ENCODE data around the gene RAP1GAP. TPM values are rescaled to one million over a fixed set of nuclear protein-coding genes. Genes with fewer than 3 reads are reported as not detected.
"Not testable (repeated sequence)": the region's sequence is repeated elsewhere in the genome, so short reads cannot be mapped to it uniquely, and the experiment has no call there.

The RAP1GAP gene
- total RNA-seq, 2 donors from 2014 or later = 29.6 to 36.3 TPM

GRCh38 chr1:21631944-21632887 lies 36.9 kb downstream of the RAP1GAP start:
- peak; percentile 73 for DNase-seq
- TF ChIP-seq, protein P1, sequence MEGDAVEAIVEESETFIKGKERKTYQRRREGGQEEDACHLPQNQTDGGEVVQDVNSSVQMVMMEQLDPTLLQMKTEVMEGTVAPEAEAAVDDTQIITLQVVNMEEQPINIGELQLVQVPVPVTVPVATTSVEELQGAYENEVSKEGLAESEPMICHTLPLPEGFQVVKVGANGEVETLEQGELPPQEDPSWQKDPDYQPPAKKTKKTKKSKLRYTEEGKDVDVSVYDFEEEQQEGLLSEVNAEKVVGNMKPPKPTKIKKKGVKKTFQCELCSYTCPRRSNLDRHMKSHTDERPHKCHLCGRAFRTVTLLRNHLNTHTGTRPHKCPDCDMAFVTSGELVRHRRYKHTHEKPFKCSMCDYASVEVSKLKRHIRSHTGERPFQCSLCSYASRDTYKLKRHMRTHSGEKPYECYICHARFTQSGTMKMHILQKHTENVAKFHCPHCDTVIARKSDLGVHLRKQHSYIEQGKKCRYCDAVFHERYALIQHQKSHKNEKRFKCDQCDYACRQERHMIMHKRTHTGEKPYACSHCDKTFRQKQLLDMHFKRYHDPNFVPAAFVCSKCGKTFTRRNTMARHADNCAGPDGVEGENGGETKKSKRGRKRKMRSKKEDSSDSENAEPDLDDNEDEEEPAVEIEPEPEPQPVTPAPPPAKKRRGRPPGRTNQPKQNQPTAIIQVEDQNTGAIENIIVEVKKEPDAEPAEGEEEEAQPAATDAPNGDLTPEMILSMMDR (IDR thresholded peaks at IDR 0.05) = no peak
- Histone ChIP-seq H3K27ac (peak overlapping the region; percentile 40), H3K4me1 (no peaks in the 10 kb centered on the region), H3K4me3 (no peak overlapping the region), H3K9me3 (no peaks in the 10 kb centered on the region), H3K9ac (ENCODE audit: low read depth in 2 of 2, low read length in 2 of 2) (peak overlapping the region in 1 of 2 donors; percentile 51), H3K27me3 (no peaks in the 10 kb centered on the region), H3K36me3 (no peaks in the 10 kb centered on the region)
- intact Hi-C loops (cut with DNase I) = no loop called here

DNA sequence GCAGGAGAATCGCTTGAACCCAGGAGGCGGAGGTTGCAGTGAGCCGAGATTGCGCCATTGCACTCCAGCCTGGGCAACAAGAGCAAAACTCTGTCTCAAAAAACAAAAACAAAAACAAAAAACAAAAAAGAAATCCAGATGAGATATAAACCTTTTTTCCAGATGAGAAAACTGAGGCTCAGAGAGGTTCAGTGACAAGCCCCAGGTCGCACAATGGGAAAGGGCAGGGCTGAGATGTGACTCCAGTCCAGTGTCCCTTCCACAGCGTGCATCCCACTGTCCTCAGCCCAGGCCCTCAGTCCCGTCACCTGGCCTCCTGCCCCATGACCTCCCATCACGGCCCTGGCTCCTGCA lies 37.6 kb downstream of the RAP1GAP start:
- not testable (repeated sequence) for H3K27me3 ChIP-seq

GRCh38 chr1:21630571-21631343 lies 38.4 kb downstream of the RAP1GAP start:
- H3K4me3 ChIP-seq = no peak overlapping the region
- H3K27me3 ChIP-seq = no peaks in the 10 kb centered on the region
- DNase-seq = no peak

More for the DNA sequence above, 37.6 kb downstream of the RAP1GAP start:
- H3K4me3 ChIP-seq; H3K36me3 ChIP-seq; H3K27ac ChIP-seq; H3K4me1 ChIP-seq; H3K9me3 ChIP-seq; intact Hi-C loops (cut with DNase I); DNase-seq: not testable (repeated sequence)
- H3K9ac ChIP-seq (ENCODE audit: low read depth in 2 of 2, low read length in 2 of 2) = peak overlapping the region in 1 of 2 donors; percentile 51

DNA sequence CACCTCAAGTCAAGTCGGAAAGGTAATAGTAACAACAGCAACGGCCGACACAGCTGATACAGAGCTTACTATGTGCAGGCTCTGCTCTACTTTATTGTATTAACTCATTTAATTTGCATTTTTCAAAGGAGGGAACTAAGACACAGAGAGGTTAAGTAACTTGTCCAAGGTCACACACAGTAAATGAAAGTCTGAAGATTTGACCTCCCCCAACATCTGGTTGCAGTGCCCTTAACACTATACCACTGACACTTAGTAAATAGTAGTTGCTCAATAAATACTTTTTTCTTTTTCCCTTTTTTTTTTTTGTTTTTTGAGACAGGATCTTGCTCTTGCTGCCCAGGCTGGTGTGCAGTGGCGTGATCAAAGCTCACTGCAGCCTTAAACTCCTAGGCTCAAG lies 39.2 kb downstream of the RAP1GAP start:
- Histone ChIP-seq H3K27me3 (no peaks in the 10 kb centered on the region), H3K4me3 (no peak overlapping the region), H3K27ac (no peak overlapping the region), H3K9ac (ENCODE audit: low read depth in 2 of 2, low read length in 2 of 2) (no peak overlapping the region), H3K4me1 (no peaks in the 10 kb centered on the region), H3K36me3 (no peaks in the 10 kb centered on the region), H3K9me3 (no peaks in the 10 kb centered on the region)
- TF ChIP-seq, protein P1 (IDR thresholded peaks at IDR 0.05) = no peak
- intact Hi-C loops (cut with DNase I) = no loop called here
- DNase-seq = no peak

More at GRCh38 chr1:21630571-21631343, 38.4 kb downstream of the RAP1GAP start:
- Histone ChIP-seq H3K27ac (no peak overlapping the region), H3K9me3 (no peaks in the 10 kb centered on the region), H3K4me1 (no peaks in the 10 kb centered on the region), H3K9ac (ENCODE audit: low read depth in 2 of 2, low read length in 2 of 2) (no peak overlapping the region), H3K36me3 (no peaks in the 10 kb centered on the region)
- TF ChIP-seq, protein P1 (IDR thresholded peaks at IDR 0.05) = no peak
- intact Hi-C loops (cut with DNase I) = no loop called here

- Histone ChIP-seq H3K36me3 (no peaks in the 10 kb centered on the region), H3K27ac (no peak overlapping the region), H3K4me3 (no peak overlapping the region), H3K4me1 (no peaks in the 10 kb centered on the region), H3K9ac (ENCODE audit: low read depth in 2 of 2, low read length in 2 of 2) (no peak overlapping the region), H3K27me3 (no peaks in the 10 kb centered on the region), H3K9me3 (no peaks in the 10 kb centered on the region)
- intact Hi-C loops (cut with DNase I) = no loop called here
- TF ChIP-seq, protein P1 (IDR thresholded peaks at IDR 0.05) = no peak
- DNase-seq = no peak
Observed at GRCh38 chr1:21628798-21629393, 40.3 kb downstream of the RAP1GAP start.

Data from colonic mucosa (tissue), 4 donors.